ENCODE measurements around the gene CAPN11. TPM values are rescaled to one million over a fixed set of nuclear protein-coding genes. Genes with fewer than 3 reads are reported as not detected.

Gene CAPN11
- total RNA-seq, 1 experiment from 2014 or later = not detected

DNA sequence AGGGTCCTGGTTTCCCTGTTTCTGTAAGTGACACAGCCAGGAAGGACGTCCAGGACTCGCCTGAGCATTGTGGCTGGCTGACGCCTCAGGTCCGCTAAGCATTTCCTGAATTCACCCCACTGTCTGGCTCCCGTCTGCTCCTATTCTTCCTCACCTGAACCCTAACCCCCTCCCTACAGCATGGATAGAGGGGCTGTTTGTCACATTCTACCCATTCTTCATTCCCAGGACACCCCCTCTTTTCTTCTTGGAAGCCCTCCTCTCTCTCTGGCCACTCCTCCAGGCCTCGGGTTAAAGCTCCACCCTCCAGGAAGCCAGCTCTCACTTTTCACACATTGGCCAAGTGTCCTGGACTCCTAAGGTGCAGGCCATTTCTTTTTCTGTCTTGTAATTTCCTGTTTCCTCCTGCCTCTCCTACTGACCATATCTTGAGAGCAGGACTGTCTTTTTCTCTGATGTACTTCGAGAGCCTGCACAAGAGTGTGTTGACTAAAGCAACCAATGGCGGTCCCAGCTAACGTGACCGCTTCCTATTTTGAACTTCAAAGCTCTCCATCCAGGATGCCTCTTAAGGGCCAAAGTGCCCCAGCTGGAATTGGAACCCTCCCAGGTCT, 33.9 kb downstream of the CAPN11 start:
- Histone ChIP-seq H3K4me1 (ENCODE audit: control insufficient read depth in 1 of 2, insufficient read depth in 2 of 2, low read length in 2 of 2) (peaks cover 10 to 13% of the 10 kb centered on the region in 2 experiments; a peak in 3 of 4 replicates), H3K4me3 (replicated peaks in 1 of 2; ENCODE audit: low read depth in 1 of 2, low read length in 2 of 2) (no peak overlapping the region), H2AFZ (ENCODE audit: low read depth, low read length, poor library complexity, severe bottlenecking) (peak overlapping the region; percentile 56), H3K9me3 (ENCODE audit: control insufficient read depth in 1 of 2, insufficient read depth in 1 of 2, low read depth in 1 of 2, low read length in 2 of 2) (no peaks in the 10 kb centered on the region), H3K79me2 (ENCODE audit: insufficient read depth, low read length) (no peaks in the 10 kb centered on the region), H3K9me2 (ENCODE audit: insufficient read depth) (no peaks in the 10 kb centered on the region), H3K27me3 (ENCODE audit: insufficient read depth, low read length) (no peaks in the 10 kb centered on the region), H3K36me3 (ENCODE audit: control insufficient read depth in 1 of 2, insufficient read depth in 2 of 2, low read length in 2 of 2) (no peaks in the 10 kb centered on the region), H3K27ac (ENCODE audit: low read depth, low read length) (no peak overlapping the region), H4K20me1 (ENCODE audit: insufficient read depth) (no peaks in the 10 kb centered on the region), H3K9ac (ENCODE audit: low read length) (no peak overlapping the region), H3K4me2 (ENCODE audit: low read length) (peak overlapping the region; percentile 17; the same call in 1 of the 2 replicates)
- BruUV-seq (replicated peaks) = no TSS peak
- TF ChIP-seq SRF (IDR thresholded peaks at IDR 0.05; ENCODE audit: low read depth) (no peak), RAD21 (IDR thresholded peaks at IDR 0.05; ENCODE audit: low read depth) (no peak), ZFX (IDR thresholded peaks at IDR 0.05) (no peak), EZH2 (IDR thresholded peaks at IDR 0.05) (no peak), CBX3 (IDR thresholded peaks at IDR 0.05; ENCODE audit: low read depth) (no peak), FOSL1 (IDR thresholded peaks at IDR 0.05; ENCODE audit: low read depth) (no peak), ZNF274 (IDR thresholded peaks at IDR 0.05; ENCODE audit: low read depth, low read length) (no peak), TCF7L2 (IDR thresholded peaks at IDR 0.05; ENCODE audit: borderline replicate concordance, extremely low read depth, insufficient read depth, insufficient read length) (no peak), CEBPB (IDR thresholded peaks at IDR 0.05; ENCODE audit: low read depth) (no peak), ELF1 (IDR thresholded peaks at IDR 0.05; ENCODE audit: borderline replicate concordance, low read depth) (no peak), SIN3A (IDR thresholded peaks at IDR 0.05; ENCODE audit: low read depth) (no peak), POLR2A (IDR thresholded peaks at IDR 0.05; ENCODE audit: borderline replicate concordance, extremely low read depth, insufficient read depth, insufficient read length) (no peak), EZH2phosphoT487 (IDR thresholded peaks at IDR 0.05; ENCODE audit: borderline replicate concordance) (no peak)
- TF ChIP-seq, protein P1, sequence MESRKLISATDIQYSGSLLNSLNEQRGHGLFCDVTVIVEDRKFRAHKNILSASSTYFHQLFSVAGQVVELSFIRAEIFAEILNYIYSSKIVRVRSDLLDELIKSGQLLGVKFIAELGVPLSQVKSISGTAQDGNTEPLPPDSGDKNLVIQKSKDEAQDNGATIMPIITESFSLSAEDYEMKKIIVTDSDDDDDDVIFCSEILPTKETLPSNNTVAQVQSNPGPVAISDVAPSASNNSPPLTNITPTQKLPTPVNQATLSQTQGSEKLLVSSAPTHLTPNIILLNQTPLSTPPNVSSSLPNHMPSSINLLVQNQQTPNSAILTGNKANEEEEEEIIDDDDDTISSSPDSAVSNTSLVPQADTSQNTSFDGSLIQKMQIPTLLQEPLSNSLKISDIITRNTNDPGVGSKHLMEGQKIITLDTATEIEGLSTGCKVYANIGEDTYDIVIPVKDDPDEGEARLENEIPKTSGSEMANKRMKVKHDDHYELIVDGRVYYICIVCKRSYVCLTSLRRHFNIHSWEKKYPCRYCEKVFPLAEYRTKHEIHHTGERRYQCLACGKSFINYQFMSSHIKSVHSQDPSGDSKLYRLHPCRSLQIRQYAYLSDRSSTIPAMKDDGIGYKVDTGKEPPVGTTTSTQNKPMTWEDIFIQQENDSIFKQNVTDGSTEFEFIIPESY (IDR thresholded peaks at IDR 0.05; ENCODE audit: extremely low read depth, insufficient replicate concordance, low read length) = no peak
- TF ChIP-seq, protein P2, sequence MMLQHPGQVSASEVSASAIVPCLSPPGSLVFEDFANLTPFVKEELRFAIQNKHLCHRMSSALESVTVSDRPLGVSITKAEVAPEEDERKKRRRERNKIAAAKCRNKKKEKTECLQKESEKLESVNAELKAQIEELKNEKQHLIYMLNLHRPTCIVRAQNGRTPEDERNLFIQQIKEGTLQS (IDR thresholded peaks at IDR 0.05) = no peak
- TF ChIP-seq, protein P3, sequence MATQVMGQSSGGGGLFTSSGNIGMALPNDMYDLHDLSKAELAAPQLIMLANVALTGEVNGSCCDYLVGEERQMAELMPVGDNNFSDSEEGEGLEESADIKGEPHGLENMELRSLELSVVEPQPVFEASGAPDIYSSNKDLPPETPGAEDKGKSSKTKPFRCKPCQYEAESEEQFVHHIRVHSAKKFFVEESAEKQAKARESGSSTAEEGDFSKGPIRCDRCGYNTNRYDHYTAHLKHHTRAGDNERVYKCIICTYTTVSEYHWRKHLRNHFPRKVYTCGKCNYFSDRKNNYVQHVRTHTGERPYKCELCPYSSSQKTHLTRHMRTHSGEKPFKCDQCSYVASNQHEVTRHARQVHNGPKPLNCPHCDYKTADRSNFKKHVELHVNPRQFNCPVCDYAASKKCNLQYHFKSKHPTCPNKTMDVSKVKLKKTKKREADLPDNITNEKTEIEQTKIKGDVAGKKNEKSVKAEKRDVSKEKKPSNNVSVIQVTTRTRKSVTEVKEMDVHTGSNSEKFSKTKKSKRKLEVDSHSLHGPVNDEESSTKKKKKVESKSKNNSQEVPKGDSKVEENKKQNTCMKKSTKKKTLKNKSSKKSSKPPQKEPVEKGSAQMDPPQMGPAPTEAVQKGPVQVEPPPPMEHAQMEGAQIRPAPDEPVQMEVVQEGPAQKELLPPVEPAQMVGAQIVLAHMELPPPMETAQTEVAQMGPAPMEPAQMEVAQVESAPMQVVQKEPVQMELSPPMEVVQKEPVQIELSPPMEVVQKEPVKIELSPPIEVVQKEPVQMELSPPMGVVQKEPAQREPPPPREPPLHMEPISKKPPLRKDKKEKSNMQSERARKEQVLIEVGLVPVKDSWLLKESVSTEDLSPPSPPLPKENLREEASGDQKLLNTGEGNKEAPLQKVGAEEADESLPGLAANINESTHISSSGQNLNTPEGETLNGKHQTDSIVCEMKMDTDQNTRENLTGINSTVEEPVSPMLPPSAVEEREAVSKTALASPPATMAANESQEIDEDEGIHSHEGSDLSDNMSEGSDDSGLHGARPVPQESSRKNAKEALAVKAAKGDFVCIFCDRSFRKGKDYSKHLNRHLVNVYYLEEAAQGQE (IDR thresholded peaks at IDR 0.05; ENCODE audit: low read depth) = no peak
- TF ChIP-seq, protein P4, sequence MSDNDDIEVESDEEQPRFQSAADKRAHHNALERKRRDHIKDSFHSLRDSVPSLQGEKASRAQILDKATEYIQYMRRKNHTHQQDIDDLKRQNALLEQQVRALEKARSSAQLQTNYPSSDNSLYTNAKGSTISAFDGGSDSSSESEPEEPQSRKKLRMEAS (IDR thresholded peaks at IDR 0.05) = no peak
- no peak for DNase-seq (ENCODE audit: low read depth, low spot score)
- ATAC-seq = peak; percentile 87
- ChIA-PET CTCF (interaction anchor here (1.2 kb wide), 2 partner anchors 17 to 45 kb away, joined by 3 read pairs; no protein-coding TSS in a partner anchor), POLR2A (interaction anchor here (1.5 to 1.9 kb wide), 2 partner anchors 20 to 54 kb away, joined by 3 to 6 read pairs; partner anchors contain the start of gene HSP90AB1), RAD21 (ENCODE audit: low non-redundant PET in 1 of 2, low total read pairs in 2 of 2, uncharacterized antibody in 2 of 2, unreplicated experiment in 2 of 2) (no interaction called here)
- intact Hi-C loops (cut with micrococcal nuclease) = no loop called here

All from HCT116 (cell line).